SK-N-SH treated with all-trans-retinoic acid at 6 μM for 48 hours (cell line): ENCODE results near the gene ADI1.
"Not testable (repeated sequence)": the region's sequence is repeated elsewhere in the genome, so short reads cannot be mapped to it uniquely, and the experiment has no call there.

ENCODE experiments used
- ATAC-seq: fragments of 200-7000 bp; cut with Tn5 transposase; 3 replicates; pipeline ENCODE4 v1.9.1; 2020; ENCODE audit warnings: mild to moderate bottlenecking, moderate library complexity
- ARNTL ChIP-seq: fragments of 450-650 bp; formaldehyde crosslinking; IDR thresholded peaks from 2 replicates; pipeline ENCODE4 v1.5.0; 2020; ENCODE audit warnings: low read depth, mild to moderate bottlenecking, moderate library complexity, borderline replicate concordance
- BACH2 ChIP-seq: fragments of 250-450 bp; sonication (Bioruptor Pico); IDR thresholded peaks from 2 replicates; pipeline ENCODE4 v1.9.0; 2021; ENCODE audit warnings: mild to moderate bottlenecking, borderline replicate concordance
- CREB5 ChIP-seq: fragments of 250-450 bp; sonication (Bioruptor Pico); IDR thresholded peaks from 2 replicates; pipeline ENCODE4 v1.5.1; 2020; ENCODE audit warnings: low read depth, mild to moderate bottlenecking, moderate library complexity
- CSDC2 ChIP-seq: fragments of 250-450 bp; sonication (Bioruptor Pico); IDR thresholded peaks from 2 replicates; pipeline ENCODE4 v1.5.0; 2020; ENCODE audit warnings: mild to moderate bottlenecking, moderate library complexity
- ESRRG ChIP-seq: fragments of 250-450 bp; sonication (Bioruptor Pico); IDR thresholded peaks from 2 replicates; pipeline ENCODE4 v1.6.1; 2021; ENCODE audit warnings: mild to moderate bottlenecking
- GLIS3 ChIP-seq: fragments of 250-450 bp; sonication (Bioruptor Pico); IDR thresholded peaks from 2 replicates; pipeline ENCODE4 v1.5.0; 2020; ENCODE audit warnings: mild to moderate bottlenecking, moderate library complexity
- ISL1 ChIP-seq: fragments of 250-450 bp; sonication (Bioruptor Pico); IDR thresholded peaks from 2 replicates; pipeline ENCODE4 v2.1.2; 2022; ENCODE audit warnings: mild to moderate bottlenecking, moderate library complexity
- OSR1 ChIP-seq: fragments of 250-450 bp; sonication (Bioruptor Pico); IDR thresholded peaks from 2 replicates; pipeline ENCODE4 v1.8.0; 2022; ENCODE audit warnings: moderate library complexity, mild to moderate bottlenecking, inconsistent platforms
- PATZ1 ChIP-seq: fragments of 250-450 bp; sonication (Bioruptor Pico); IDR thresholded peaks from 2 replicates; pipeline ENCODE4 v1.8.0; 2020; ENCODE audit warnings: mild to moderate bottlenecking, moderate library complexity, borderline replicate concordance
- POU6F1 ChIP-seq: fragments of 250-450 bp; sonication (Bioruptor Pico); IDR thresholded peaks from 2 replicates; pipeline ENCODE4 v1.8.0; 2021; ENCODE audit warnings: low read depth, mild to moderate bottlenecking, moderate library complexity, borderline replicate concordance
- TCF4 ChIP-seq: fragments of 250-450 bp; sonication (Bioruptor Pico); IDR thresholded peaks from 2 replicates; pipeline ENCODE4 v1.8.0; 2021; ENCODE audit warnings: mild to moderate bottlenecking, moderate library complexity, borderline replicate concordance
- TOX ChIP-seq: fragments of 250-450 bp; sonication (Bioruptor Pico); IDR thresholded peaks from 2 replicates; pipeline ENCODE4 v1.8.0; 2021; ENCODE audit warnings: mild to moderate bottlenecking, moderate library complexity, borderline replicate concordance
- ZC3H10 ChIP-seq: fragments of 250-450 bp; sonication (Bioruptor Pico); IDR thresholded peaks from 2 replicates; pipeline ENCODE4 v1.5.1; 2021; ENCODE audit warnings: mild to moderate bottlenecking, moderate library complexity
- ZFP3 ChIP-seq: fragments of 250-450 bp; sonication (Bioruptor Pico); IDR thresholded peaks from 2 replicates; pipeline ENCODE4 v1.5.0; 2020; ENCODE audit warnings: mild to moderate bottlenecking, moderate library complexity
- ZNF565 ChIP-seq: fragments of 450-650 bp; formaldehyde crosslinking; conservative IDR thresholded peaks from 2 replicates; pipeline ENCODE4 v1.5.0; 2020; ENCODE audit warnings: low read depth, mild to moderate bottlenecking, moderate library complexity
- ZNF70 ChIP-seq: fragments of 450-650 bp; formaldehyde crosslinking; IDR thresholded peaks from 2 replicates; pipeline ENCODE4 v1.5.0; 2020; ENCODE audit warnings: mild to moderate bottlenecking, moderate library complexity
- ZNF8 ChIP-seq: fragments of 450-650 bp; formaldehyde crosslinking; IDR thresholded peaks from 2 replicates; pipeline ENCODE4 v1.5.0; 2020; ENCODE audit warnings: mild to moderate bottlenecking, moderate library complexity
- TF ChIP-seq, protein P1 (sequence below): fragments of 250-450 bp; sonication (Bioruptor Pico); IDR thresholded peaks from 2 replicates; pipeline ENCODE4 v1.5.0; 2020; ENCODE audit warnings: mild to moderate bottlenecking, moderate library complexity
- TF ChIP-seq, protein P2 (sequence below): fragments of 250-450 bp; sonication (Bioruptor Pico); IDR thresholded peaks from 2 replicates; pipeline ENCODE4 v1.5.1; 2021; ENCODE audit warnings: mild to moderate bottlenecking, moderate library complexity

The ADI1 gene

GRCh38 chr2:3500326-3500899 is 18.9 kb downstream of the ADI1 start (continued):
- no peak for TF ChIP-seq TCF4 (CRISPR knock-in tag)
- TF ChIP-seq, all 23 proteins: peak for 0

GRCh38 chr2:3498783-3499394 is 20.4 kb downstream of the ADI1 start:
- no peak for ATAC-seq
- TF ChIP-seq PATZ1 (CRISPR knock-in tag) (no peak), ZNF565 (CRISPR knock-in tag) (no peak), TOX (CRISPR knock-in tag) (no peak), ZFP3 (CRISPR knock-in tag) (no peak), TCF4 (CRISPR knock-in tag) (no peak), ZC3H10 (CRISPR knock-in tag) (no peak), ZNF8 (CRISPR knock-in tag) (no peak), CSDC2 (CRISPR knock-in tag) (no peak), ARNTL (no peak), POU6F1 (no peak), CREB5 (CRISPR knock-in tag) (no peak), BACH2 (CRISPR knock-in tag) (no peak), ZNF70 (no peak), ESRRG (CRISPR knock-in tag) (no peak)
- TF ChIP-seq, protein P1, sequence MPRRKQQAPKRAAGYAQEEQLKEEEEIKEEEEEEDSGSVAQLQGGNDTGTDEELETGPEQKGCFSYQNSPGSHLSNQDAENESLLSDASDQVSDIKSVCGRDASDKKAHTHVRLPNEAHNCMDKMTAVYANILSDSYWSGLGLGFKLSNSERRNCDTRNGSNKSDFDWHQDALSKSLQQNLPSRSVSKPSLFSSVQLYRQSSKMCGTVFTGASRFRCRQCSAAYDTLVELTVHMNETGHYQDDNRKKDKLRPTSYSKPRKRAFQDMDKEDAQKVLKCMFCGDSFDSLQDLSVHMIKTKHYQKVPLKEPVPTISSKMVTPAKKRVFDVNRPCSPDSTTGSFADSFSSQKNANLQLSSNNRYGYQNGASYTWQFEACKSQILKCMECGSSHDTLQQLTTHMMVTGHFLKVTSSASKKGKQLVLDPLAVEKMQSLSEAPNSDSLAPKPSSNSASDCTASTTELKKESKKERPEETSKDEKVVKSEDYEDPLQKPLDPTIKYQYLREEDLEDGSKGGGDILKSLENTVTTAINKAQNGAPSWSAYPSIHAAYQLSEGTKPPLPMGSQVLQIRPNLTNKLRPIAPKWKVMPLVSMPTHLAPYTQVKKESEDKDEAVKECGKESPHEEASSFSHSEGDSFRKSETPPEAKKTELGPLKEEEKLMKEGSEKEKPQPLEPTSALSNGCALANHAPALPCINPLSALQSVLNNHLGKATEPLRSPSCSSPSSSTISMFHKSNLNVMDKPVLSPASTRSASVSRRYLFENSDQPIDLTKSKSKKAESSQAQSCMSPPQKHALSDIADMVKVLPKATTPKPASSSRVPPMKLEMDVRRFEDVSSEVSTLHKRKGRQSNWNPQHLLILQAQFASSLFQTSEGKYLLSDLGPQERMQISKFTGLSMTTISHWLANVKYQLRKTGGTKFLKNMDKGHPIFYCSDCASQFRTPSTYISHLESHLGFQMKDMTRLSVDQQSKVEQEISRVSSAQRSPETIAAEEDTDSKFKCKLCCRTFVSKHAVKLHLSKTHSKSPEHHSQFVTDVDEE (CRISPR knock-in tag): no peak

DNA sequence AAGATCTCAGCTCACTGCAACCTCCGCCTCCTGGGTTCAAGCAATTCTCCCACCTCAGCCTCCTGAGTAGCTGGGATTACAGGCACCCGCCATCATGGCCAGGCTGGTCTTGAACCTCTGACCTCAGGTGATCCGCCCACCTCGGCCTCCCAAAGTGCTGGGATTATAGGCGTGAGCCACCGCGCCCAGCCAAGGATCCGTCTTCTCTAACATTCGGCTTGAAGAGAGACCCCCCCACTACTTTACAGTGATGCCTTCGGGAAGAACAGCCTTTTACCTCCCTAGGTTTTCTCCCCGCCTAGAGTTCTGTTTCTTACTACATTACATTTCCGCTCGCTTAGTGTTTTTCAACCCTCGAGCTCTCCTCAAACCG is 22.6 kb downstream of the ADI1 start:
- not testable (repeated sequence) for ATAC-seq

GRCh38 chr2:3494984-3495666 is 24.2 kb downstream of the ADI1 start:
- TF ChIP-seq OSR1 (CRISPR knock-in tag) (no peak), ARNTL (no peak), TCF4 (CRISPR knock-in tag) (no peak), GLIS3 (no peak), ZNF8 (CRISPR knock-in tag) (no peak), ISL1 (CRISPR knock-in tag) (no peak), POU6F1 (no peak), CSDC2 (CRISPR knock-in tag) (no peak), ZNF70 (no peak), ESRRG (CRISPR knock-in tag) (no peak)
- TF ChIP-seq, protein P2, sequence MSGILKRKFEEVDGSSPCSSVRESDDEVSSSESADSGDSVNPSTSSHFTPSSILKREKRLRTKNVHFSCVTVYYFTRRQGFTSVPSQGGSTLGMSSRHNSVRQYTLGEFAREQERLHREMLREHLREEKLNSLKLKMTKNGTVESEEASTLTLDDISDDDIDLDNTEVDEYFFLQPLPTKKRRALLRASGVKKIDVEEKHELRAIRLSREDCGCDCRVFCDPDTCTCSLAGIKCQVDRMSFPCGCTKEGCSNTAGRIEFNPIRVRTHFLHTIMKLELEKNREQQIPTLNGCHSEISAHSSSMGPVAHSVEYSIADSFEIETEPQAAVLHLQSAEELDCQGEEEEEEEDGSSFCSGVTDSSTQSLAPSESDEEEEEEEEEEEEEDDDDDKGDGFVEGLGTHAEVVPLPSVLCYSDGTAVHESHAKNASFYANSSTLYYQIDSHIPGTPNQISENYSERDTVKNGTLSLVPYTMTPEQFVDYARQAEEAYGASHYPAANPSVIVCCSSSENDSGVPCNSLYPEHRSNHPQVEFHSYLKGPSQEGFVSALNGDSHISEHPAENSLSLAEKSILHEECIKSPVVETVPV (CRISPR knock-in tag): no peak
- no peak for ATAC-seq
